GM23248 (cell line): ENCODE data around the gene ADAMTSL5. TPM values are rescaled to one million over a fixed set of nuclear protein-coding genes. Genes with fewer than 3 reads are reported as not detected.
"Not testable (repeated sequence)": the region's sequence is repeated elsewhere in the genome, so short reads cannot be mapped to it uniquely, and the experiment has no call there.

Experiments
- DNase-seq: peaks from one replicate; pipeline ENCODE4 v3.0.0-alpha.2; 2015
- H2AFZ ChIP-seq: fragments of 200-600 bp; sonication (generic); 2 replicates; pipeline ENCODE4 v1.6.1; 2016; ENCODE audit warnings: antibody characterized with exemption
- H3F3A ChIP-seq: fragments of 200-600 bp; sonication (generic); 2 replicates; pipeline ENCODE4 v1.6.1; 2016; ENCODE audit warnings: mild to moderate bottlenecking, antibody characterized with exemption, mixed run types; ENCODE audit not compliant: insufficient read depth
- H3K27ac ChIP-seq: fragments of 200-600 bp; sonication (generic); 2 replicates; pipeline ENCODE4 v1.5.1; 2016; ENCODE audit warnings: mild to moderate bottlenecking
- H3K27me3 ChIP-seq: fragments of 200-600 bp; sonication (generic); replicated peaks from 2 replicates; pipeline ENCODE4 v1.6.1; 2016; ENCODE audit warnings: mild to moderate bottlenecking; ENCODE audit not compliant: insufficient read depth
- H3K36me3 ChIP-seq: fragments of 200-600 bp; sonication (generic); 2 replicates; pipeline ENCODE4 v1.6.1; 2016; ENCODE audit warnings: low read depth, mild to moderate bottlenecking
- H3K4me1 ChIP-seq: fragments of 200-600 bp; sonication (generic); 2 replicates; pipeline ENCODE4 v1.6.1; 2016; ENCODE audit warnings: mild to moderate bottlenecking; ENCODE audit not compliant: insufficient read depth
- H3K4me2 ChIP-seq: fragments of 200-600 bp; sonication (generic); one replicate; pipeline ENCODE4 v1.6.1; 2016; ENCODE audit warnings: mild to moderate bottlenecking; ENCODE audit not compliant: unreplicated experiment
- H3K4me3 ChIP-seq: fragments of 200-600 bp; sonication (generic); 2 replicates; pipeline ENCODE4 v1.5.1; 2016; ENCODE audit warnings: mild to moderate bottlenecking
- H3K79me2 ChIP-seq: fragments of 200-600 bp; sonication (generic); 2 replicates; pipeline ENCODE4 v1.6.1; 2016; ENCODE audit warnings: mild to moderate bottlenecking; ENCODE audit not compliant: insufficient read depth
- H3K9ac ChIP-seq: fragments of 200-600 bp; sonication (generic); 2 replicates; pipeline ENCODE4 v1.6.1; 2016; ENCODE audit warnings: mild to moderate bottlenecking
- H3K9me2 ChIP-seq: fragments of 200-600 bp; sonication (generic); 2 replicates; pipeline ENCODE4 v1.6.1; 2016; ENCODE audit warnings: mixed run types, mild to moderate bottlenecking, moderate library complexity; ENCODE audit not compliant: insufficient read depth
- H3K9me3 ChIP-seq: fragments of 200-600 bp; sonication (generic); one replicate; pipeline ENCODE4 v1.6.1; 2017; ENCODE audit warnings: low read depth
- H4K20me1 ChIP-seq: fragments of 200-600 bp; sonication (generic); 2 replicates; pipeline ENCODE4 v1.6.0; 2016; ENCODE audit not compliant: insufficient read depth
- EZH2 ChIP-seq: fragments of 200-600 bp; sonication (generic); IDR thresholded peaks from 2 replicates; pipeline ENCODE4 v1.6.1; 2018; ENCODE audit warnings: antibody characterized with exemption, mild to moderate bottlenecking; ENCODE audit not compliant: insufficient read depth, poor library complexity, severe bottlenecking
- EZH2phosphoT487 ChIP-seq: fragments of 200-600 bp; sonication (generic); IDR thresholded peaks from 2 replicates; pipeline ENCODE4 v1.6.1; 2018; ENCODE audit warnings: antibody characterized with exemption, moderate library complexity, mild to moderate bottlenecking, low read depth; ENCODE audit not compliant: insufficient read depth
- WGBS, 2 experiments: methylation state at CpG; one replicate each; pipeline ENCODE4 v1.1.6; 2015 to 2017; ENCODE audit warnings: low lambda C conversion rate in 2 of 2, low coverage in 1 of 2; ENCODE audit errors: missing lambda C conversion rate in 2 of 2; 5-methylcytosine and 5-hydroxymethylcytosine counted together
- in situ Hi-C: fragments of 300-500 bp; cut with MboI; formaldehyde crosslinking; loops from 2 replicates; pipeline ENCODE4 v1.15.0; 2020
- polyA plus RNA-seq: library from polyadenylated mRNA; unstranded; fragments of >200 nt; fragmentation: Nextera tagmentation; extraction: Ambion mirVana; gene quantifications from 2 replicates; pipeline ENCODE4 v1.2.1, GENCODE V29; 2016
- total RNA-seq: library from RNA; depleted of rRNA; stranded (reverse); fragments of >200 nt; shearing (Covaris generic); gene quantifications from 2 replicates; pipeline ENCODE4 v1.2.3, GENCODE V29; 2014

ADAMTSL5 gene
- total and polyA plus RNA-seq, 2 experiments from 2014 or later, result 19.3 to 31.7 TPM

- in situ Hi-C loops, result no loop called here
These were observed 33.7 kb downstream of the ADAMTSL5 start, which contains the start of gene C19orf25 for GRCh38 chr19:1478934-1479707. C19orf25 (minus strand) TSS chr19:1479215; CDS start chr19:1478903, 312 bp downstream.

GRCh38 chr19:1477056-1477455, 35.8 kb downstream of the ADAMTSL5 start:
- H3F3A ChIP-seq, H3K36me3 ChIP-seq, H3K9me3 ChIP-seq, H3K27me3 ChIP-seq, H2AFZ ChIP-seq, H3K9ac ChIP-seq, DNase-seq, H4K20me1 ChIP-seq, H3K27ac ChIP-seq, in situ Hi-C loops, H3K9me2 ChIP-seq, H3K4me1 ChIP-seq, H3K4me2 ChIP-seq, H3K4me3 ChIP-seq: not testable (repeated sequence)
- 91 to 94% methylated on average over 9 of the region's 9 CpGs for WGBS, 2 experiments
- peaks cover 28% of the 10 kb centered on the region for H3K79me2 ChIP-seq

More at GRCh38 chr19:1478934-1479707, 33.7 kb downstream of the ADAMTSL5 start, which contains the start of gene C19orf25:
- Histone ChIP-seq H3K9ac (peak within 1 kb of the TSS; percentile 73), H3K79me2 (peaks cover 28% of the 10 kb centered on the region), H3K36me3 (no peaks in the 10 kb centered on the region), H3K4me3 (peak within 1 kb of the TSS; percentile 83), H2AFZ (peak within 1 kb of the TSS; percentile 98), H4K20me1 (no peaks in the 10 kb centered on the region), H3K4me2 (peak within 1 kb of the TSS; percentile 80), H3K27ac (peak within 1 kb of the TSS; percentile 11; the same call in 1 of the 2 replicates), H3K9me2 (no peaks in the 10 kb centered on the region), H3K27me3 (no peaks in the 10 kb centered on the region), H3K9me3 (no peaks in the 10 kb centered on the region), H3K4me1 (no peaks in the 10 kb centered on the region), H3F3A (no peaks in the 10 kb centered on the region)
- WGBS, 2 experiments, result 2% methylated on average over 55 to 64 of the region's 71 CpGs
- TF ChIP-seq EZH2 (no peak), EZH2phosphoT487 (no peak)
- DNase-seq, result peak; percentile 98

- no peak for TF ChIP-seq EZH2phosphoT487
- TF ChIP-seq EZH2, result no peak
- Histone ChIP-seq H3K9me2 (no peaks in the 10 kb centered on the region), H3K79me2 (peaks cover 28% of the 10 kb centered on the region), H2AFZ (no peak overlapping the region), H3K4me3 (no peak overlapping the region), H3K4me2 (no peak overlapping the region), H3K27ac (no peak overlapping the region), H3K27me3 (no peaks in the 10 kb centered on the region; the same call in 1 of the 2 replicates), H3K9ac (no peak overlapping the region), H4K20me1 (no peaks in the 10 kb centered on the region), H3K4me1 (no peaks in the 10 kb centered on the region), H3K9me3 (no peaks in the 10 kb centered on the region), H3F3A (no peaks in the 10 kb centered on the region), H3K36me3 (no peaks in the 10 kb centered on the region)
- no peak for DNase-seq
- 91 to 92% methylated on average over 26 to 31 of the region's 31 CpGs for WGBS, 2 experiments
- in situ Hi-C loops, result no loop called here
These were observed 36.9 kb downstream of the ADAMTSL5 start for GRCh38 chr19:1475751-1476437.

DNA sequence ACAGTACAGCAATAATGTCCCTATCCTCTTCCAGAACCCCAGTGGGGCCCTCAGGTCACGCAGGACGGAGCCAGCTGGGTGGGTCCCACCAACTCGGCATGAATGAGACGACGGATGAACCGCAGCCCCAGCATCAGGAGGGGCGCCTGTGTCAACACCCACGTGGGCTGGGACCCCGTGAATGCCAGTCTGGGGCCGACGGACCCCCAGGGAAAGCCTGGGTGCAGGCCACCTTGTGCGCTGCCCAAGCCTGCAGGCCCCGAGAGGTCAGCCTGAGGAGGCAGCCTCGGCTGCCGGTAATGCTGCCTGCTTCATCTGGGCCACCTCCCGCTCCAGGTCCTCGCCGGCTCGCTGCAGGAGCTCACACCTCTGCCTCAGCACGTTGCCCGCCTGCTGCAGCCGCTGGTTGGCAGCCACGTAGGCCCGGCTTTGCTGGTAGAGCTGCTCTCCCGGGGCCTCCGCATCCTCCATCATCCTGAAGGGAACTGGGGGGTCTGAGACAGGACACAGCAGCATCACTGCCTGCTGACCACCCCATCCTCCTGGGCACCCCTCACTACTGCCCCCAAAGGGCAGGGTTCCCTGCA, 38.0 kb downstream of the ADAMTSL5 start:
- TF ChIP-seq EZH2phosphoT487 (no peak), EZH2 (no peak)
- Histone ChIP-seq H3K36me3 (no peaks in the 10 kb centered on the region), H3K79me2 (peaks cover 28% of the 10 kb centered on the region), H3F3A (no peaks in the 10 kb centered on the region), H3K4me3 (no peak overlapping the region), H3K27ac (no peak overlapping the region), H2AFZ (no peak overlapping the region), H4K20me1 (no peaks in the 10 kb centered on the region), H3K9me3 (no peaks in the 10 kb centered on the region), H3K9ac (no peak overlapping the region), H3K27me3 (no peaks in the 10 kb centered on the region; the same call in 1 of the 2 replicates), H3K4me2 (no peak overlapping the region), H3K9me2 (no peaks in the 10 kb centered on the region), H3K4me1 (no peaks in the 10 kb centered on the region)
- 87 to 88% methylated on average over 24 of the region's 26 CpGs for WGBS, 2 experiments
- in situ Hi-C loops, result no loop called here
- DNase-seq, result no peak
